COLO668 (cell line): ENCODE measurements around the gene SESN1.
"Not testable (repeated sequence)": the region's sequence is repeated elsewhere in the genome, so short reads cannot be mapped to it uniquely, and the experiment has no call there.

Experiments used
- DNase-seq: peaks from one replicate; lab custom pipeline; 2025; ENCODE audit not compliant: unreplicated experiment; lab: John Stamatoyannopoulos, UW

The SESN1 gene

DNA sequence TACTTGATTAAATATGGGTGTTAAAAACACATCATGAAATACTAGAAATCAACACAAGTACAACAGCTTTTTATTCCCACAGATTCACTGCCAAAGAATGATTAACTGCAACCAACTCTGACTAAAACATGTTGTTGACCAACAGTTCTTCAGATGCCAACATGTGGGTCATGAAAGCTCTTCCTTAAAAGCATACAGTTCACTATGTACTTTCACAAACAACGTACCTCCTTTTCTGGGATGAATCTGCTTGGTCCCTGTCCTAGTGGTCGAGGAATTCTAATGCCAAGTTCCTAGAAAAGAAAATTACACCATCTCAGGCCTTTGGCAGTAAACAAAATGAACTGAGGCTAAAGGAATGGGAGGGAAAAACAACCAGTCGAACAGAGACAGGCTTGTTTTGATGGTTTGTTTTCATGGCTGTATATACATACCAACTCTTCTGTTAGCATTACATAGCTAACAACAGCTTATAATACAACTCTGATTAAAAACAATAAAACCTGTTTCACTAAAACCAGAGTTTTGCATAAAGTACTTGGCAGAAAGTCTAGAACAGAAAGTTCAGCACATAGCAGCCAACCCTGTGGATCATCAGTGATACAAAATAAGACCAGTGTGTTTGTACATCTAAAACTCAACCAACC lies 92.5 kb downstream of the SESN1 start:
- DNase-seq: no peak

GRCh38 chr6:109001291-109001894 lies 93.3 kb downstream of the SESN1 start:
- DNase-seq: no peak

DNA sequence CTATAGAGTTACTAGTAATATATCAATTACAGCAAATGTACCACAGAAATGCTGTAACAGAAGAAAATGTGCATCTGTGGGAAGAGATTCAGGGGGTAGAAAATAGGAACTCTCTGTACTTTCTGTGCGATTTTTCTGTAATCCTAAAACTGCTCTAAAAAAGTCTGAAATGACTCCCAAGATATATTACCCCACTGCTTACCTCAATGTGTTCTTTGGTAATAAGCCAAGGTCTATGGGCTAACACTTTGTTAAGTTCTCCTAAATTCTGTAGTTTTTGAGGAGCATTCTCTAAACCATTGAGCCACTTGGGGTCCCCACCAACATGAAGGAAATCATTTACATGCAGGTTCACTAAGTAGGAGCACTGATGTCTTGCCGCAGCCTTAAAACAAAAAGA lies 94.4 kb downstream of the SESN1 start:
- no peak for DNase-seq

DNA sequence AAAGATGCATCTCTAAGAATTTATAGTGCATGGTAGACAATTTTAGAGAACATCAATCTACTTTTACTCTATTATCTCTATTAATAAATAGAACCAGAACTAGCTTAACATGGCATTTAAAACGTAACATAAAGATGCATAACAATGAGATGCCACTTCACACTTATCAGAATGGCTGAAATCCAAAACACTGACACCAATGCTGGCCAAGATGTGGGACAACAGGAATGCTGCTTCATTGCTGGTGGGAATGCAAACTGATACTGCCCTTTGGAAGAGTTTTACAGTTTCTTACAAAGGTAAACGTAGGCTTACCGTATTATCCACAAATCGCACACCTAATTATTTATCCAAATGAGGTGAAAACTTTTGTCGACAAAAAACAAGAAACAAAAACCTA lies 95.2 kb downstream of the SESN1 start:
- no peak for DNase-seq

DNA sequence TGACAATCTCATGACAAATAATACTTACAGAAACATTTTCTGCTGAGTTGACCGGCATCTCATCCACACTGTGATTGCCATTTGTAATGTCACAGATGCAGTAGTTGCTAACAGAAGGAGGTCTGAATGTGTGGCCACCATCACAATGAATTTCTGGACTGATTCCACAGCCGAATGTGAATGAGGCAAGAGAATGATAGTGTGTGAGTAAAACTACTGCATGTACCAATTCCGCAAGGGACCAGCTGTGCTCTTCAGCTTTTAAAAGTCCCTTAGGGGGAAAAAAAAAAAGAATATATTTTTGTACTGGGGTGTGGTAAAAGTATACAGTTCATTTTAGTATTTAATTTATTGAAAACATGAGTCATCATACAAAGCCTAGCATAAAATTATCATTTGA lies 96.2 kb downstream of the SESN1 start:
- no peak for DNase-seq

DNA sequence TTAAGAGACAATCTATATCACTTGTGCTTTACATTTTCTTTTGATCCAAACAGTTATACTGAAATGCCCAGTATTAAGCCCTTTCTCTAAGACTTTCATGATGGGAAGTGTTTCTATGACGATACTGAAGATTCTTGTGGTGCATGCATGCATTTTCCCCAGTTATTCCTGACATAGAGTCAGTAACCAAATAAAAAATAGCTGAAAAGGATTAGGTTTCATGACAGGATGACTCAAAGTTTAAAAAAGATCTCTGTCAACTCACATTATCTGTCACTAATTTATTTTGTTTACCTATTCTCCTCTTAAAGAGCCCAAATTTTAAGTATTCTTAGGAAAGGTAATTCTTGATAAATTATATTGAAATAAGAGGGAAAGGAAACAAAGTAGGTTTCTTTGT lies 98.4 kb downstream of the SESN1 start:
- DNase-seq: no peak

DNA sequence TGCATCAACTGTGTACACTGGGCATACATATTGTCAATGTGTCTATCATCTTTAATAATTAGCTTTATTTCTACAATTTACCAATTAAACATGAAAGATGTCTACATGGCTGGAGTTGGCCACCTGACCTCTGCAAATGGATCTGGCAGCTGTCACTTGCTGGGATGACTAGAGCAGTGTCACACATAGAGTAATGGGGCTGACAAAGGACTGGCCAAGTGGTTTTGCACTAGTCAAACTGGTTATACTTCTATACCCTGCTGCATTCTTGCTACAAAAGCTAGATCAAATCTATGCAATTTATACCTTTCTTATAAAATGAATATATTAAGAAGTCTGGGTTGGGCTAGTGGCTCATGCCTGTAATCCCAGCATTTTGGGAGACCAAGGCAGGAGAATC lies 99.3 kb downstream of the SESN1 start:
- no peak for DNase-seq

DNA sequence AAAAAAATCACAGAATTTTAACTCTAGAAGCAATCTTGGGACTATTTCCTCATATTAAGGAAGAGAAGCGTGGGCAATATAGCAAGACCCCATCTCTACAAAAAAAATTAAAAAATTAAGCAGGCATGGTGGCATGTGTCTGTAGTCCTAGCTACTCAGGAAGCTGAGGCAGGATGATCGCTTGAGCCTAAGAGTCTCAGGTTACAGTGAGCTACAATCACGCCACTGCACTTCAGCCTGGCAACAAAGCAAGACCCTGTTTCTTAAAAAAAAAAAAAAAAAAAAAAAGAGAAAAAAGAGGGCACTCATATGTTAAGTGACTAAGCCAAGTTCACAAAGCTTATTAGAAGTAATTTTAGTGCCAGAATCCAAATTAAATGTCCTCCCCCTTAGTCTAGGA lies 100.8 kb downstream of the SESN1 start:
- no peak for DNase-seq

DNA sequence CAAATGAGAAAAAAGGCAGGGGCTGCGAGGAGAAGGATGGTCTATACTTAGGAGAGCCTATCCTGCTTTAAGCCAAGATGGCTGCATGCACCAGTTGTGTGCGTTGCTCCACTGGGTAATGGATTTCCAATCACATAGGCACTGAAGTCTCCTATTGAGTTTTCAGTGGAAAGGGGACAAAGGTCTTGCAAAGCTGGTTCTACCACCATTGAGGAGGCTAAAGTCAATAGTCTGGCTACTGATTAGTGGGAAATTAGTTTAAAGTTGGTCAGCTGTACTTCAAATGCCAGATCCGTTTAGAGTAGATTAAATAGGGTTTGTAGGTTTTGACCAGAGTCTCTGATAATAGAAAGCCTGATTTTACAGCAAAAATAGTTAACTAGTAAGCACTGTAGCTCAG lies 104.9 kb downstream of the SESN1 start:
- no peak for DNase-seq

- DNase-seq: no peak
These were observed 105.9 kb downstream of the SESN1 start for GRCh38 chr6:108988765-108989164.

DNA sequence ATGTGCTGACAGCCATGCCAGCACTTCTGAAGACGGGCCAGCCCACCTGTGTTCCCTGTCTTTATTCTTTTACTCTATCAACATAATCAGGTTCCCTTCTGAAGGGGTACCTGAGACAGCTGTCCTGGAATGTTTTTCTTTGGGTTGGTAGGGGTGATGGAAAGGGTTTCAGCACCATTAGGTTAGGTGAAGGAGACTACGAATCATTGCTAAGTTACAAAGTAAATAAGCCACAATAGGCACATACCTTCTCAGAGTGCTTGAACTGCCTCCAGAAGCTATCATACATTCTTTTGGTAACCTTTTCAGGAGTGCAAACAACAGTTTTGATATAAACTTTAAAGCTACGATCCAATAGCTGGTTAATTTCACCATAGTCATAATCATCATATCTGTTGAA lies 106.3 kb downstream of the SESN1 start:
- DNase-seq: no peak

- no peak for DNase-seq
These were observed 107.5 kb downstream of the SESN1 start for GRCh38 chr6:108987156-108987555.

GRCh38 chr6:108985301-108985700 lies 109.3 kb downstream of the SESN1 start:
- DNase-seq: no peak

GRCh38 chr6:108983151-108983550 lies 111.5 kb downstream of the SESN1 start:
- DNase-seq: no peak

DNA sequence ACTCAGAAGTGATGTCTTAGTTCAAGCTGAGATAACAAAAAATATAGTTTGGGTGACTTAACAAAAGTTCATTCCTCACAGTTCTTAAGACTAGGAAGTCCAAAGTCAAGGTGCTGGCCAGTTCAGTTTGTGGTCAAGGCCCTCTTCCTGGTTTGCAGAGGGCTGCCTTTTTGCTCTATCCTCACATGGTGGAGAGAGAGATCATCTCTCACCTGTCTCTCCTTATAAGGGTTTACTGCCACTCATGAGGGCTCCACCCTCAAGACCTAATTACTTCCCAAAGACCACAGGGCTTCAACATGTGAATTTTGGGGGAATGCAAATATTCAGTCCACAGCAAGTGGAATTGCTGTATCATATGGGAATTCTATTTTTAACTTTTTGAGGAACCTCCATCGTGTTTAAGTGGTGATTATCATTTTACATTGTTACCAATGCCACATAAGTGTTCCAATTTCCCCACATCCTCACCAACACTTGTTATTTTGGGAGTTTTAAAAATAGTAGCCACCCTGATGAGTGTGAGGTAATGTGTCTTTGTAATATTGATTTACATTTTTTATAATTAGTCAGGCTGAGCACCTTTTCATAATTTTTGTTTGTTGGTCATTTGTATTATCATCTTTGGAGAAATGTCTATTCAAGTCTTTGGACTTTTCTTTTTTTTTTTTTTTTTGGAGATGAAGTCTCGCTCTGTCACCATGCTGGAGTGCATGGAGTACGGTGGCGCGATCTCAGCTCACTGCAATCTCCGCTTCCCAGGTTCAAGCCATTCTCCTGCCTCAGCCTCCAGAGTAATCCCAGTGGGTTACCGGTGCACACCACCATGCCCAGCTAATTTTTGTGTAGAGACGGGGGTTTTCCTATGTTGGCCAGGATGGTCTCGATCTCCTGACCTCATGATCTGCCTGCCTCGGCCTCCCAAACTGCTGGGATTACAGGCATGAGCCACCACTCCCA lies 112.2 kb downstream of the SESN1 start:
- no peak for DNase-seq

GRCh38 chr6:108978638-108979037 lies 116.0 kb downstream of the SESN1 start:
- DNase-seq: not testable (repeated sequence)

- no peak for DNase-seq
These were observed 120.4 kb downstream of the SESN1 start for GRCh38 chr6:108974201-108974600.

DNA sequence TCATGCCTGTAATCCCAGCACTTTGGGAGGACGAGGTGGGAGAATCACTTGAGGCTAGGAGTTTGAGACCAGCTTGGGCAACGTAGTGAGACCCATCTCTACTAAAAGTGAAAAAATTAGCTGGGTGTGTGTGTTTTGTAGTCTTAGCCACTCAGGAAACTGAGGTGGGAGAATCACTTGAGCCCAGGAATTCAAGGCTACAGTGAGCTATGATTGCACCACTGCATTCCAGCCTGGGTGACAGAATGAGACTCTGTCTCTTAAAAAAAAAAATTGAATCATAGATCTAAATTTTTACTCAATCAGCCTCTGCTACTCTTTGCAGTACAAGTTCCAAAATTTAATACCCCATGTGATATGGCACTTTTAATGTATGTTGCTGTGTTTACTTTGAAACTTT lies 124.9 kb downstream of the SESN1 start:
- DNase-seq: no peak

DNA sequence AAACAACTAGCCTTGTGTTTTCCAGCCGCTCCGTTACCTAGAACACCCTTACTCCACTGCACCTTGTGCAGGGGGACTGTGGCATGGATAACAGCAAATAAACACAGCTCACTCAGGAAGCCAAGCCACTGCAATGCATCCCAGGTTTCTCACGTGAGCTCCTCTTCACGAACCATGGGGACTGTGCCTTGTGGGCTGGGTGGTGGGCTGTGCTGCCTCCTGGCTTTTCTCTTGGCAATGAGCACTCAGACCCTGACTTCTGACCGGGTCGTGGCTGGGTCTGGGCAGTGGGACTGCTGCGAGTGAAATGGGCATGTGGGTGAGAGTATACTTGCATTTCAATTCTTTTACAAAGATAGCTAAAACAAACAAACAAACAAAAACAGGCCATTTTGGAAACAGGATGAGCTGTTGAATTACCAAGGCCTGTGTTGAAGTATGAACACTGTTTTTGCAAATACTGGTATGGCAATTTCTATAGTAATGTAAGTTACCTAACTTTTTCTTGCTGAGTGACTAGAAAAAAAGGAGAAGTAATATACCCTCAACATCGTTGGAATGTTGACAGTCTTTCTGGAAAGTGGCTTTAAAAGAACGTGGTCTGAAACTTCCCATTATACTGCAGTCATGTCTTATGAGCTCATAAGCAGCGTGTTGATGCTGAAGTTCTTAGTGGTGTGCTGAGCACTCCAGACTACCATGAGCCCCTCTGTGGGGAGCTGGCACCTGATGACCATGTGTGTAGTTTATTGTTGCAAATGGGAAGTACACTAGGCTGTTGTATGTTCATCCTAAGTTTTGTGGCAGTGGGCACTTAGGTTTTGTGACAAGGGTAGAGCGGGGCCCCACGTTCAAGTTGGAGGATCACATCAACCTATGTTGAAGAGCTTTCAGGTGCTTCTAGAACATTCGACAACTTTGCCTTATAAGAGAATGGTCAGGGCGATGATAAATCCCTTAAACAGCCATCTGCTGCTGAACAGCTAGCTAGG lies 126.0 kb downstream of the SESN1 start:
- no peak for DNase-seq

DNA sequence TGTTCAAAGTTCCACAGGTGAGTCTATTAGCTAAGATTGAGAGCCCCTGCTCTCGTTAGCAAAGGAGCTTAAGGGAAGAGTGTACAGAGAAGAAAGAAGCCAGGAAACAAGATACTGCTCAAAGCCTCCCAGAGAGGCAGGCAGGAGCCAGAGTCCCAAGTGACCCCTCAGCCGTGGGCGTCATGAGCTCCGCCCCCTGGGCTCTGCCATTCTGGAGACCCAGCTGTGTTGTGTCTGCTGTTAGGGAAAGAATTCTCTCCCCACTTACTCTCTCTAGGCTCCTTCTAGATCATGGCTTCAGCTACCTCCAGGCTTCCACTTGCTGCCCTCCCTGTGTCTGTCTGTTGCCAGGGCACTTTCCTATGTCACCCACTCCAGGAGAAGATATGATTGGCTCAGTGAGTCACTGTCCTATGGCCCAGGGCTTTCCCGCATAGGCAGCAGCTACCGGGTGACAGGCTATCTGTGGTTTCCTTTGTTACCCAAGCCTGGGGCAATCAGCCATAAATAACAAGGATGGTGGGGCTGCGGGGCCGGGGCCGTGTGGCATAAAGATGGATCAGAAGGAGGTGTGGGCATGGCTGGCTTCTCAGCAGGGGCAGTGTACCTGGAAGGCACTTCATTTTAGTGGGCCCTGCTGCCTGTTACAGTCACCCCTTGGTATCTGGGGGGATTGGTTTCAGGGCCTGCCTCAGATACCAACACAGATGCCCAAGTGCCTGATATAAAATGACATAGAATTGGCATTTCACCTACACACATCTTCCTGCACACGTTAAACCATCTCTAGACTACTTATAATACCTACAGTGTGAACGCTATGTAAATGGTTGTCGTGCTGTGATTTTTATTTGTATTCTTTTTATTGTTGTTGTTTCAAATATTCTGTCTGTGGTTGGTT lies 127.5 kb downstream of the SESN1 start:
- DNase-seq: no peak
